MG63 (cell line): ENCODE data around the gene CD80. TPM values are rescaled to one million over a fixed set of nuclear protein-coding genes. Genes with fewer than 3 reads are reported as not detected.
"Not testable (repeated sequence)": the region's sequence is repeated elsewhere in the genome, so short reads cannot be mapped to it uniquely, and the experiment has no call there.

Source experiments
- DNase-seq: peaks from one replicate; pipeline ENCODE4 v3.0.0-alpha.2; 2020
- H3K27me3 ChIP-seq: fragments of 250-450 bp; sonication (Bioruptor Pico); 2 replicates; pipeline ENCODE4 v1.5.1; 2020; ENCODE audit warnings: mild to moderate bottlenecking, moderate library complexity
- H3K36me3 ChIP-seq: fragments of 250-450 bp; sonication (Bioruptor Pico); 2 replicates; pipeline ENCODE4 v1.5.1; 2020; ENCODE audit warnings: mild to moderate bottlenecking, moderate library complexity
- H3K4me3 ChIP-seq: fragments of 250-450 bp; sonication (Bioruptor Pico); 2 replicates; pipeline ENCODE4 v1.5.1; 2020; ENCODE audit warnings: mild to moderate bottlenecking, moderate library complexity
- H3K9me3 ChIP-seq: fragments of 250-450 bp; sonication (Bioruptor Pico); 2 replicates; pipeline ENCODE4 v1.5.1; 2020; ENCODE audit warnings: mild to moderate bottlenecking, moderate library complexity
- total RNA-seq: library from RNA; depleted of rRNA; stranded (reverse); fragments of >200 nt; shearing (Covaris generic); gene quantifications from 2 replicates; pipeline ENCODE4 v1.2.3, GENCODE V29; 2014; ENCODE audit warnings: low replicate concordance

The CD80 gene
- total RNA-seq, 1 experiment from 2014 or later = not detected

DNA sequence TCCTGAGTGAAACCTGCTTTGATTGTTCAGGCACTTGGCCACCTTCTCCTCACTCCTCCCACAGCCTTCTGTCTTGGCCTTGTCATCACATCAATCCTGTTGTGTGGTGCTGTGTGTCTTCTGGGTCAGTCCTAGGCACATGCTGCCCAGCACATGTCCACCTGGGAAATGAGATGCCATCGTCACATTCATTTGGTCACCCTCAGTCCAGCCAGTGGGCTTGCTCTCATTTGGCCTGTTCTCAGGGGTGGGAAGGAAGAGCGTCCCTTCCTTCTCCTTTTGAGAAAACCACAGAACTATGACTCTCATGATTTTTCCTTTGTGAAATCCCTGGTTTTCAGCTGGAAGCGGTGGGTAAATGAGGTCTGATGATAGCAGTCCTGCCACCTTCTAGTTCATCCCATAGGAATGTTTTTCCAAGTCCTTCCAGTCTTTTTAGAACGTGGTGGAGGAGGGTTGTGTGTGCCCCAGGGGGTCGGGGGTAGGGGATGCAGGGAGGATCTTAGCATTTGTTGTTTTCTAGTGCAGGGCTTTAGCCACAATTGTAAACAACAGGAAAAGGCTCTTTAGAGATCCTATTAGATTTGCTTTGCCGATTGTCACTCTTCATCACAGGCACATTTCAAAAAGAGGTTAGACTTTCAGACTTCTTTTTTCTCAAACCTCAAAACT, 29.8 kb upstream of the CD80 start:
- Histone ChIP-seq H3K4me3 (no peak overlapping the region), H3K27me3 (no peaks in the 10 kb centered on the region; the same call in 1 of the 2 replicates), H3K36me3 (no peaks in the 10 kb centered on the region), H3K9me3 (0 out of 2 replicates have a peak, but pooled peaks cover 2% of the 10 kb centered on the region)
- no peak for DNase-seq

DNA sequence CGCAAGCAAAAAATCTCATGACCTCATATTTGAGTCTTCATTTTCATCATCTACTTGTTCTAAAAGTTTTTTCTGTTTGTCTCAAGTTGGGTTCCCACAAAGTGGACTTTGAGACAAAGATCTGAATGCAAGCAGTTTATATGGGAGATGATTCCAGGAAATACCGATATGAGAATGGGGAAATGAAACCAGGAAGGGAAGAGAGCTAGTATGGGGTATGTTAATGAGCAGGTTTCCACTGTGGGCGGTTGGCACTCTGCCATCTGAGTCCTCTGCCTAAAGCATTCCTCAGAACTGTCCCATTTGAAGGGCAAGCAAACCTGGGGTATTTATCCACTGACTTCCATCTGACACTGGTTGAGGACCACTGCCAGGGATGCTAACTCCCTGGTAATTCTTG, 28.7 kb upstream of the CD80 start:
- no peak for DNase-seq
- no peaks in the 10 kb centered on the region; the same call in 1 of the 2 replicates for H3K27me3 ChIP-seq
- H3K9me3 ChIP-seq = 0 out of 2 replicates have a peak, but pooled peaks cover 2% of the 10 kb centered on the region
- H3K4me3 ChIP-seq = no peak overlapping the region
- no peaks in the 10 kb centered on the region for H3K36me3 ChIP-seq

GRCh38 chr3:119586733-119587172, 27.3 kb upstream of the CD80 start:
- Histone ChIP-seq H3K9me3 (0 out of 2 replicates have a peak, but pooled peaks cover 2% of the 10 kb centered on the region), H3K27me3 (no peaks in the 10 kb centered on the region), H3K36me3 (no peaks in the 10 kb centered on the region), H3K4me3 (no peak overlapping the region)
- DNase-seq = no peak

- Histone ChIP-seq H3K27me3 (no peaks in the 10 kb centered on the region), H3K36me3 (no peaks in the 10 kb centered on the region), H3K9me3 (0 out of 2 replicates have a peak, but pooled peaks cover 2% of the 10 kb centered on the region), H3K4me3 (no peak overlapping the region)
- DNase-seq = peak; percentile 29
These were observed 26.6 kb upstream of the CD80 start for GRCh38 chr3:119585856-119586570.

GRCh38 chr3:119585208-119585607, 25.8 kb upstream of the CD80 start:
- Histone ChIP-seq H3K36me3 (no peaks in the 10 kb centered on the region), H3K4me3 (no peak overlapping the region), H3K27me3 (no peaks in the 10 kb centered on the region), H3K9me3 (no peaks in the 10 kb centered on the region)
- no peak for DNase-seq

GRCh38 chr3:119582178-119582577, 22.8 kb upstream of the CD80 start:
- Histone ChIP-seq H3K27me3 (no peaks in the 10 kb centered on the region), H3K36me3 (no peaks in the 10 kb centered on the region)

GRCh38 chr3:119580067-119580760, 20.8 kb upstream of the CD80 start:
- peak overlapping the region; percentile 47 for H3K4me3 ChIP-seq
- H3K9me3 ChIP-seq = no peaks in the 10 kb centered on the region
- no peaks in the 10 kb centered on the region for H3K36me3 ChIP-seq
- no peaks in the 10 kb centered on the region for H3K27me3 ChIP-seq
- no peak for DNase-seq

More at GRCh38 chr3:119582178-119582577, 22.8 kb upstream of the CD80 start:
- no peaks in the 10 kb centered on the region for H3K9me3 ChIP-seq
- H3K4me3 ChIP-seq = no peak overlapping the region
- no peak for DNase-seq

GRCh38 chr3:119579366-119580066, 20.1 kb upstream of the CD80 start, which contains the start of gene ADPRH:
TSS of gene ADPRH (plus strand) at chr3:119579492. CDS start at chr3:119582170, 2,678 bp downstream.
- peak; percentile 70 for DNase-seq
- no peaks in the 10 kb centered on the region for H3K27me3 ChIP-seq
- peak within 1 kb of the TSS; percentile 47 for H3K4me3 ChIP-seq
- H3K9me3 ChIP-seq = no peaks in the 10 kb centered on the region
- H3K36me3 ChIP-seq = no peaks in the 10 kb centered on the region

- Histone ChIP-seq H3K27me3 (no peaks in the 10 kb centered on the region), H3K9me3 (no peaks in the 10 kb centered on the region), H3K4me3 (no peak overlapping the region), H3K36me3 (no peaks in the 10 kb centered on the region)
- no peak for DNase-seq
These were observed 16.1 kb upstream of the CD80 start for GRCh38 chr3:119575507-119575906.

DNA sequence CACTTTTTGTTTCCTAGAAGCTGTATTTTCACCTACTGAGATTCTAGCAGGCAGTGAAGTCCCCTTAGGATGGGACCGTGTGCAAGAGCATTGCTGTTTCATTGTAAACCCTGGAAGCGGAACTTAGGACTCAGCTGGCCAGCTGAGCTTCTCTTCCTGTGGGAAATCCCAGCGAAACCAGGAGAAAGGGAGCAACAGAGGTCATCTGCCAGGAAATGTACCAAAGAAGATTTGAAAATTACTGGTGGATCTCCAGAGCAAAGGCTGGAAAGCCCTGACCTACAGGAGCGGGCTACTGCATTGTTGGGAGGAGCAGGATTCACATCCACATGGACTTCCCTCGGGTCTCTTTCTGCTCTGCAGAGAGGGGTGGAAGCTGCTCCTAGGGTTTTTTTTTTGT, 12.3 kb upstream of the CD80 start:
- no peak for DNase-seq
- no peak overlapping the region for H3K4me3 ChIP-seq
- no peaks in the 10 kb centered on the region for H3K9me3 ChIP-seq
- no peaks in the 10 kb centered on the region for H3K36me3 ChIP-seq
- H3K27me3 ChIP-seq = no peaks in the 10 kb centered on the region; the same call in 1 of the 2 replicates

DNA sequence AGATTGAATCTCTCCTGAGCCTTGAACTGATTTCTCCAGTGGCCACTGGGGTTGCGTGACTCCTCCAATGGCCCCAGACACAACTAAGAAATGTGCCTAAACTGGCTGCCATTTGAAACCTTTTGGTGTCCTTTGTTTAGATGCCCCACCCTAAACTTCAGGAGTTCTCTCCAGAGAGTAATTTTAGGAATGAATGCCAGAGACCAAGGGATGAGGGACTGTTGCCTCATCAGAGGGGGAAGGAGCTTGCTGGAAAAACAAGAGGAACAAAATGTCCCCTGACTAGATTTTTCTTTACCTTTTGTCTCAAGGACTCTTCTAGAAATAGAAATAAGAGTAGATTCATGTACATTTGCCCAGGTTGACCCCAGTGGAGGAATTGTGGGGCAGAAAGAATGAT, 11.8 kb upstream of the CD80 start:
- no peak for DNase-seq
- H3K4me3 ChIP-seq = no peak overlapping the region
- no peaks in the 10 kb centered on the region for H3K9me3 ChIP-seq
- no peaks in the 10 kb centered on the region for H3K36me3 ChIP-seq
- no peaks in the 10 kb centered on the region; the same call in 1 of the 2 replicates for H3K27me3 ChIP-seq

GRCh38 chr3:119570229-119570628, 10.8 kb upstream of the CD80 start:
- no peaks in the 10 kb centered on the region for H3K36me3 ChIP-seq
- no peak for DNase-seq

GRCh38 chr3:119569156-119569555, 9.7 kb upstream of the CD80 start:
- H3K9me3 ChIP-seq = no peaks in the 10 kb centered on the region; the same call in 1 of the 2 replicates
- H3K27me3 ChIP-seq = peaks cover 2% of the 10 kb centered on the region; the same call in 1 of the 2 replicates
- no peak overlapping the region for H3K4me3 ChIP-seq
- DNase-seq = no peak
- no peaks in the 10 kb centered on the region for H3K36me3 ChIP-seq

More at GRCh38 chr3:119570229-119570628, 10.8 kb upstream of the CD80 start:
- Histone ChIP-seq H3K27me3 (peaks cover 2% of the 10 kb centered on the region; the same call in 1 of the 2 replicates), H3K4me3 (no peak overlapping the region), H3K9me3 (no peaks in the 10 kb centered on the region; the same call in 1 of the 2 replicates)

- H3K4me3 ChIP-seq, H3K9me3 ChIP-seq: not testable (repeated sequence)
These were observed 3.9 kb upstream of the CD80 start for GRCh38 chr3:119563334-119563733.

DNA sequence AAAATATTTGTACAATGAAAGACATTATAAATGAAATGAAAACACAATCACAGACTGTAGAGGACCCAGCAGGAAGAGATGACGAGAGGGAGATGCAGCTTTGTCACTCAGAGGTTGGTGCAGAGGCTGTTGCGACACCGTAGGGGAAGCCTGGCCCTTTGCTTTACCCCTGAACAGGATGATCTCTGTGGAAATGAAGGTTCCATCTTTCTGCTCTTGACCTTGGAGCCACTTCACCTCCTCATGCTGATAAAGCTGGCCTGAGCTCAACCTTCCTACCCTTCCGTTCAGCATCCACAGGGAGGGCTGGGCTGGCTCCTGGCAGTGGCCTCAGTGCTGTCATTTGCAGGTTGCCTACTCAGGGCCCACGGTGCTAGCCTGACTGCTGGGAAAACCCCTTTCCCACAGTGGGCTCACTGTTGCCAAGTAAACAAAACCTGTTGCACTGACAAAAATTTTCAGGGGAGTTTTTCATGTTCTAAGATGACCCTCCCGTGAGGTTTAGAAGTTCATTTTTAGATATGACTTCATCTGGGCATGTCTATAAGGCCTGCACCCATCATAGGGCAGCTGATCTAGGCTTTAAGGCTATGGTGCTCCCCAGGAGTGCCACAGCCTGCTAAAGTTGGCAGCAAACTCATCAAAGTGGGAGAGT, 3.0 kb upstream of the CD80 start:
- Histone ChIP-seq H3K9me3 (no peaks in the 10 kb centered on the region; the same call in 1 of the 2 replicates), H3K4me3 (no peak overlapping the region), H3K36me3 (no peaks in the 10 kb centered on the region), H3K27me3 (0 out of 2 replicates have a peak, but pooled peaks cover 2% of the 10 kb centered on the region)
- DNase-seq = no peak

More at GRCh38 chr3:119563334-119563733, 3.9 kb upstream of the CD80 start:
- not testable (repeated sequence) for DNase-seq, H3K27me3 ChIP-seq, H3K36me3 ChIP-seq

- H3K9me3 ChIP-seq = no peaks in the 10 kb centered on the region
- DNase-seq = no peak
These were observed 746 bp upstream of the CD80 start for GRCh38 chr3:119560160-119560559.

More at GRCh38 chr3:119560160-119560559, 746 bp upstream of the CD80 start:
- Histone ChIP-seq H3K27me3 (no peaks in the 10 kb centered on the region), H3K4me3 (no peak overlapping the region), H3K36me3 (no peaks in the 10 kb centered on the region)
